Measurements from ENCODE around the gene HIPK4. TPM values are rescaled to one million over a fixed set of nuclear protein-coding genes. Genes with fewer than 3 reads are reported as not detected.

HIPK4 gene
- total RNA-seq, 2 experiments from 2014 or later: 0.10 TPM

DNA sequence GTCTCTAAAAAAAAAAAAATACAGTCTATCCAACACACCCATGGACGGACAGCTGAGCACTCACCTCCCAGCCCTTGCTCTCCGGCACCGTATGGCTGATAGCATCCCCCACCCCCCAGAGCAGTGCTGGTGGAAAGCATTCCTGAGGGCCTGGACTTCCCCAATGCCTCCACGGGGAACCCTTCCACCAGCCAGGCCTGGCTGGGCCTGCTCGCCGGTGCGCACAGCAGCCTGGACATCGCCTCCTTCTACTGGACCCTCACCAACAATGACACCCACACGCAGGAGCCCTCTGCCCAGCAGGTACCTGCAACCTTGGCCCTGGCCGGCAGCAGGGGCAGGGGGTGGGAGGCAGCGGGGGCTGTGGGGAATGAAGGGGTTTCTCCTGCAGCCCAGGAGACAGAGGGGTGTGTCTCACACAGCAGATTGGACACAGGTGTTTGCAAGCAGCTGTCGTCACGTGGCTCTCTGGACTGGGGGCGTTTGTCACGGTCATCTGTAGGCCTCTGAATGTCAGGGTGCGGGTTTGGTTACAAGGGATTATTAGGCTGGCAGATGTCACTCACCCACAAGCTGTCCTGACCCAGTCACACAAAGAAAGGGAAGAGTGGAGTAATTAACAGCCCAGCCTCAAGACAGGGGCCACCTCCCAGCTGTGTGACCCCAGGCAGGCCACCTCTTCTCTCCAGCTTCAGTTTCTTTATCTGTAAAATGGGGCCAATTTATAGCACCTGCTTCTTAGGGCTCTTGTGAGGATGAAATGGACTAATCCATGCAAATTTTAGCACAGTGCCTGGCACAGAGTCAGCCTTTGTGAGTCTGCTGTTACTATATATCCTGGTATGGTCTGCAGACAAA, 22.2 kb downstream of the HIPK4 start:
- peaks cover 19% of the 10 kb centered on the region for H3K4me1 Mint-ChIP-seq
- H3K27me3 Mint-ChIP-seq: no peaks in the 10 kb centered on the region
- POLR2A ChIA-PET: no interaction called here

GRCh38 chr19:40366697-40367561, 23.1 kb downstream of the HIPK4 start:
- Mint-ChIP-seq H3K9me3 (no peaks in the 10 kb centered on the region), H3K36me3 (ENCODE audit: low read depth) (no peaks in the 10 kb centered on the region), H3K4me1 (peaks cover 25% of the 10 kb centered on the region), H3K27me3 (no peaks in the 10 kb centered on the region), H3K4me3 (no peak overlapping the region), H3K27ac (no peak overlapping the region)
- no peak for DNase-seq
- CTCF ChIA-PET: no interaction called here
- POLR2A ChIA-PET: no interaction called here

More for the DNA sequence above, 22.2 kb downstream of the HIPK4 start:
- H3K36me3 Mint-ChIP-seq (ENCODE audit: low read depth): peaks cover 3% of the 10 kb centered on the region
- no peak for DNase-seq
- no peak overlapping the region for H3K4me3 Mint-ChIP-seq
- CTCF ChIA-PET: no interaction called here
- no peak overlapping the region for H3K27ac Mint-ChIP-seq
- H3K9me3 Mint-ChIP-seq: no peaks in the 10 kb centered on the region

- no peaks in the 10 kb centered on the region for H3K27me3 Mint-ChIP-seq
- no peak overlapping the region for H3K27ac Mint-ChIP-seq
- peak; percentile 45 for DNase-seq
- POLR2A ChIA-PET: interaction anchor here (1.0 to 1.1 kb wide), 2 partner anchors 18 to 55 kb away, joined by 3 read pairs; partner anchors contain the start of genes C19orf47 and PLD3
- H3K36me3 Mint-ChIP-seq (ENCODE audit: low read depth): no peaks in the 10 kb centered on the region
- H3K9me3 Mint-ChIP-seq: no peaks in the 10 kb centered on the region
- CTCF ChIA-PET: no interaction called here
- H3K4me1 Mint-ChIP-seq: peaks cover 28% of the 10 kb centered on the region
- H3K4me3 Mint-ChIP-seq: peak overlapping the region; percentile 27
These were observed 24.2 kb downstream of the HIPK4 start for GRCh38 chr19:40365613-40366401.

- no peaks in the 10 kb centered on the region for H3K9me3 Mint-ChIP-seq
- H3K27me3 Mint-ChIP-seq: no peaks in the 10 kb centered on the region
- CTCF ChIA-PET: no interaction called here
These were observed 25.0 kb downstream of the HIPK4 start for GRCh38 chr19:40365010-40365409.

GRCh38 chr19:40363069-40363468, 26.9 kb downstream of the HIPK4 start:
- Mint-ChIP-seq H3K27ac (peak overlapping the region; percentile 55), H3K27me3 (no peaks in the 10 kb centered on the region), H3K36me3 (ENCODE audit: low read depth) (no peaks in the 10 kb centered on the region), H3K4me1 (peaks cover 28% of the 10 kb centered on the region), H3K9me3 (no peaks in the 10 kb centered on the region), H3K4me3 (no peak overlapping the region)
- peak; percentile 61 for DNase-seq
- ChIA-PET POLR2A (no interaction called here), CTCF (interaction anchor here (0.7 kb wide), 1 partner anchor 107 kb away, joined by 3 read pairs; no protein-coding TSS in a partner anchor)

More at GRCh38 chr19:40365010-40365409, 25.0 kb downstream of the HIPK4 start:
- Mint-ChIP-seq H3K27ac (no peak overlapping the region), H3K36me3 (ENCODE audit: low read depth) (no peaks in the 10 kb centered on the region), H3K4me1 (peaks cover 28% of the 10 kb centered on the region), H3K4me3 (no peak overlapping the region)
- DNase-seq: no peak
- POLR2A ChIA-PET: interaction anchor here (1.1 kb wide), 1 partner anchor 17 kb away, joined by 3 read pairs; the partner anchor contains the start of genes C19orf47 and PLD3

DNA sequence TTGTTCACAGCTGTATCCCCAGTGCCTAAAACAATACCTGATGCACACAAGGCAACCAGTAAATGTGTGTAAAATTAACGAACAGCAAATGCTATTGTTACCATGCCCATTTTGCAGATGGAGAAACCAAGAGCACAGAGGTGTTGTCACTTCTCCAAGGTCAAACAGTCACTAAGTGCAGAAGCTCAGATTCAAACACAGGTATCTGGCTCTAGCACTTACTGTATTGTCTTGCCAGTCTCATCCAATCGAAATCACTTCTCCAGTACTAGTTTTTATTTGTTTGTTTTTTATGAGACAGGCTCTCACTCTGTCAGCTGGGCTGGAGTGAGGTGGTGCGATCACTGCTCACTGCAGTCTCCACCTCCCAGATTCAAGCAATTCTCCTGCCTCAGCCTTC, 27.8 kb downstream of the HIPK4 start:
- POLR2A ChIA-PET: no interaction called here
- no peaks in the 10 kb centered on the region for H3K9me3 Mint-ChIP-seq
- no peak overlapping the region for H3K27ac Mint-ChIP-seq
- H3K4me3 Mint-ChIP-seq: no peak overlapping the region
- no peak for DNase-seq
- H3K27me3 Mint-ChIP-seq: no peaks in the 10 kb centered on the region
- peaks cover 31% of the 10 kb centered on the region for H3K4me1 Mint-ChIP-seq
- H3K36me3 Mint-ChIP-seq (ENCODE audit: low read depth): no peaks in the 10 kb centered on the region
- CTCF ChIA-PET: no interaction called here

DNA sequence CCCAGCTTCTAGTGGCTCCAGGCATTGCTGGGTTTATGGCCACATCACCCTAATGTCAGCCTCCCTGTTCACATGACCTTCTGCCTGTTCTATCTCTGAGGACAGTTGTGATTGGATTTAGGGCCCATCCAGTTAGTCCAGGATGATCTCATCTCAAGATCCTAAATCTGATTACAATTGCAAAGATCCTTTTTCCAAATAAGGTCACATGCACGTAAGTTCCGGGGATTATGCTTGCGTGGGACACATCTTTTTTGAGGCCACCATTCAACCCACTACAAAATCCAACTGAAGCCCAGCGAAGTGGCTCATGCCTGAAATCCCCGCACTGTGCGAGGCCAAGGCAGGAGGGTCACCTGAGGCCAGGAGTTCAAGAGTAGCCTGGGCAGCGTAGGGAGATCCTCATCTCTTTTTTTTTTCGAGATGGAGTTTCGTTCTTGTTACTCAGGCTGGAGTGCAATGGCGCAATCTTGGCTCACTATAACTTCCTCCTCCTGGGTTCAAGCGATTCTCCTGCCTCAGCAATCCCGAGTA, 29.2 kb downstream of the HIPK4 start:
- no peak for DNase-seq
- H3K9me3 Mint-ChIP-seq: no peaks in the 10 kb centered on the region
- H3K4me1 Mint-ChIP-seq: peaks cover 38% of the 10 kb centered on the region
- ChIA-PET POLR2A (interaction anchor here (0.6 to 1.2 kb wide), 2 partner anchors 13 to 24 kb away, joined by 3 read pairs; partner anchors contain the start of genes C19orf47 and PLD3), CTCF (interaction anchor here (0.7 kb wide), 1 partner anchor 214 kb away, joined by 3 read pairs; no protein-coding TSS in a partner anchor)
- H3K27me3 Mint-ChIP-seq: no peaks in the 10 kb centered on the region
- H3K36me3 Mint-ChIP-seq (ENCODE audit: low read depth): no peaks in the 10 kb centered on the region
- H3K27ac Mint-ChIP-seq: no peak overlapping the region
- no peak overlapping the region for H3K4me3 Mint-ChIP-seq

DNA sequence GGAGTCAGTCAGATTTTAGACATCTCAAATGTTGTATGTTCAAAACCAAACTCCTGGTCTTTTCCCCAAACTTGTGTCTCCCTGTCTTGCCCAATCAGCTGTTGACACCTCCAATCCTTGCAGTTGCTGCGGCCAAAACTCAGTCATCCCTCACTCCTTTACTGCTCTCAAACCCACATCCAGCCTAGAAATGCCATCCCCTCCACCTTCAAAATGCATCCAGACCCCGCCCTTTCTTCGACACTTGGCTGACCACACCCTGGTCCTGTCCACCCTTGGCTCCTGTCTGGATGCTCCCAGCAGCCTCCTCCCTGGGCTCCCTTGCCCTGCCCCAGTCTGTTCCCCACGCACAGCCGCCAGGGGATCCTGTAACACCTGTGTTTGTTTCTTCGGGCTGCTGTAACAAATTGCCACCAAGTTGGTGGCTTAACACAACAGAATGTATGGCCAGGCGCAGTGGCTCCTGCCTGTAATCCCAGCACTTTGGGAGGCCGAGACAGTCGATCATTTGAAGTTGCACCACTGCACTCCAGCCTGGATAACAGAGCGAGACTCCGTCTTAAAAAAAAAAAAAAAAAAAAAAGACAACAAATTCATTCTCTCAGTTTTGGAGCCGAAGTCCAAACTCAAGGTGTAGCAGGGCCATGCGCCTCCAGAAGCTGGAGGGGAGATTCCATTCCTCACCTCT, 29.8 kb downstream of the HIPK4 start:
- Mint-ChIP-seq H3K36me3 (ENCODE audit: low read depth) (no peaks in the 10 kb centered on the region), H3K27me3 (no peaks in the 10 kb centered on the region), H3K4me3 (no peak overlapping the region), H3K27ac (no peak overlapping the region), H3K4me1 (peaks cover 34% of the 10 kb centered on the region), H3K9me3 (no peaks in the 10 kb centered on the region)
- DNase-seq: no peak
- ChIA-PET CTCF (interaction anchor here (0.7 kb wide), 1 partner anchor 213 kb away, joined by 3 read pairs; no protein-coding TSS in a partner anchor), POLR2A (interaction anchor here (0.6 to 1.2 kb wide), 2 partner anchors 12 to 23 kb away, joined by 3 read pairs; partner anchors contain the start of genes C19orf47 and PLD3)

DNA sequence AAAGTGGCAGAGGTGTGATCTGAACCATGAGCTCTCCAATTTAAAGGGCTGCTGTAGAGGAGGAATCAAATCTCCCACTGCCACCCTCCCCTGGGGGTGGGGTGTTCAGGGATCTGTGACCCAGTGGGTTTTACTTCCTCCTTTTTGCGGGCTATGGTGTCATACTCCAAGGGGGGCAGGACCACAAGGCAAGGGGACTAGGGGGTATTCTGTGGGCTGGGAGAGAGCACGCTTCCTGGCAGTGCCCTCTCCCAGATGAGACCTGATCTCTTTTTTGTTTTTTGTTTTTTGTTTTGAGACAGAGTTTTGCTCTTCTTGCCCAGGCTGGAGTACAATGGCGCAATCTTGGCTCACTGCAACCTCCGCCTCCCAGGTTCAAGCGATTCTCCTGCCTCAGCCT, 31.2 kb downstream of the HIPK4 start:
- CTCF ChIA-PET: no interaction called here
- peaks cover 28% of the 10 kb centered on the region for H3K4me1 Mint-ChIP-seq
- no peak for DNase-seq
- no peak overlapping the region for H3K27ac Mint-ChIP-seq
- H3K27me3 Mint-ChIP-seq: no peaks in the 10 kb centered on the region
- POLR2A ChIA-PET: no interaction called here
- H3K4me3 Mint-ChIP-seq: no peak overlapping the region
- no peaks in the 10 kb centered on the region for H3K9me3 Mint-ChIP-seq
- H3K36me3 Mint-ChIP-seq (ENCODE audit: low read depth): no peaks in the 10 kb centered on the region

- ChIA-PET POLR2A (no interaction called here), CTCF (no interaction called here)
- Mint-ChIP-seq H3K27ac (no peak overlapping the region), H3K36me3 (ENCODE audit: low read depth) (no peaks in the 10 kb centered on the region), H3K4me3 (no peak overlapping the region), H3K27me3 (no peaks in the 10 kb centered on the region), H3K4me1 (peaks cover 18% of the 10 kb centered on the region), H3K9me3 (no peaks in the 10 kb centered on the region)
- DNase-seq: no peak
These were observed 32.3 kb downstream of the HIPK4 start for GRCh38 chr19:40357640-40358039.

DNA sequence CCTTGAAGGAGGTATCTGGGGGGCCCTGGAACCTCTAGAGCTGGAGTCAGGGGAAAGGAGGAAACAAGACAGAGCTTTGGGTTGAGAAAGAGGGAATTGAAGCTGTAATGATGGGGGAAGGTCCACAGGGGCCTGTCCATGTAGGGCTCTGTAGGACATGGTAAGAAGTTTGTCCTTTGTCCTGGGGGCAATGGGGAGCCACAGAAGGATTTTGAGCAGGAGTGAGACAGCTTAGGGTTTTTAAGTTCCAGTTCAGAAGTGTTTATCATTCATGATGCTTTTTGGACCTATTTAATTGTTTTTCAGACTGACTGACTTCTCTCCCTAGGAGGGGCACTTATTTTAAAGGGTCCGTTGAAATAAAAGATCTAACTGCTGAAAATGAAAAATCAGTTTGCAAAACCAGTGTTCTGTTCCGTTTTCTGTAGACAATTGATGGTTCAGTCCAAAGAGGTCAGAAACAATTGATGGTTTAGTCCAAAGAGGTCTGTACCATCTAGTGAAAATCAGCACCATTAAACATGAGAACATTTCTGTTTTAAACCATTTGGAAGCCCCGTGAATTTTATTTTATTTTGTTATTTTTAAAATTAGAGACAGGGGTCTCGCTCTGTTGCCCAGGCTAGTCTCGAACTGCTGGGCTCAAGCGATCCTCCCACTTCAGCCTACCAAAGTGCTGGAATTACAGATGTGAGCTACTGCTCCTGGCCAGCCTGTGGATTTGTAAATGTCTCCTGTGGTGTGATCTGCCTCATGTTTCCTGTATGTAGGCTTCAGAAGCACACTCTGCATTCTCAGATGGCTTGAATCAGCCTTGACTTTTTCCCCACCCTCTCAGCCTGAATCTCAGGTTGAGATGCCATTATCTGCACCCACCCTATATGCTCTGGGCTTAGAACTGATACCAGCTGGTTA, 33.0 kb downstream of the HIPK4 start:
- Mint-ChIP-seq H3K27ac (no peak overlapping the region), H3K4me1 (peaks cover 13% of the 10 kb centered on the region), H3K27me3 (no peaks in the 10 kb centered on the region), H3K4me3 (no peak overlapping the region), H3K36me3 (ENCODE audit: low read depth) (no peaks in the 10 kb centered on the region), H3K9me3 (no peaks in the 10 kb centered on the region)
- CTCF ChIA-PET: interaction anchor here (0.6 kb wide), 1 partner anchor 31 kb away, joined by 3 read pairs; no protein-coding TSS in a partner anchor
- no peak for DNase-seq
- POLR2A ChIA-PET: interaction anchor here (1.0 kb wide), 1 partner anchor 8 kb away, joined by 3 read pairs; the partner anchor contains the start of genes C19orf47 and PLD3

Measured in activated CD4-positive, alpha-beta memory T cell treated with anti-CD3 and anti-CD28 coated beads, Interleukin-2, amount 10 ng/mL, durations not matched to agents 7 days and 5 days (primary cell).